Prostate gland (tissue), 2 donors: ENCODE measurements around the gene TAOK1. TPM values are rescaled to one million over a fixed set of nuclear protein-coding genes. Genes with fewer than 3 reads are reported as not detected.
A peak's percentile ranks its signal among the peaks of the same experiment; 100 is the strongest.

ENCODE experiments used
- DNase-seq: peaks from one replicate; pipeline ENCODE4 v3.0.0-alpha.2; 2019; ENCODE audit warnings: low spot score
- H3K27ac ChIP-seq, 2 donors: fragments of 200-600 bp; sonication (generic); 2 replicates each; pipeline ENCODE4 v1.5.1; 2017 to 2019
- H3K27me3 ChIP-seq: fragments of 200-600 bp; sonication (generic); replicated peaks from 2 replicates; pipeline ENCODE4 v1.5.1; 2019; ENCODE audit not compliant: insufficient read depth
- H3K36me3 ChIP-seq, 2 donors: fragments of 200-600 bp; sonication (generic); 1 replicate in 1 of 2; 2 replicates in 1 of 2; pipeline versions ENCODE4 v1.5.1 to v1.8.1; 2017 to 2019
- H3K4me1 ChIP-seq: fragments of 200-600 bp; sonication (generic); replicated peaks from 2 replicates; pipeline ENCODE4 v1.5.1; 2019
- H3K4me3 ChIP-seq, 2 donors: fragments of 200-600 bp; sonication (generic); 2 replicates each; pipeline ENCODE4 v1.5.1; 2017 to 2019
- H3K9me3 ChIP-seq: fragments of 200-600 bp; sonication (generic); 2 replicates; pipeline ENCODE4 v1.5.1; 2017
- POLR2A ChIP-seq: fragments of 450-650 bp; IDR thresholded peaks from one replicate; pipeline ENCODE4 v1.6.1; 2016; ENCODE audit warnings: antibody characterized with exemption, mild to moderate bottlenecking
- POLR2AphosphoS5 ChIP-seq: sonication (generic); formaldehyde crosslinking; IDR thresholded peaks from one replicate; pipeline ENCODE4 v1.6.1; 2017; ENCODE audit warnings: antibody characterized with exemption
- WGBS: methylation state at CpG from one replicate; pipeline ENCODE4 v1.1.5; 2018; 5-methylcytosine and 5-hydroxymethylcytosine counted together
- intact Hi-C: fragments of 100-400 bp; cut with DNase I; formaldehyde crosslinking; loops from one replicate; pipeline ENCODE4 v1.14.2; 2022
- total RNA-seq, 2 donors: library from RNA; depleted of rRNA; stranded (reverse); fragments of >200 nt; gene quantifications; one replicate each; pipeline ENCODE4 v1.1.0, GENCODE V29; 2016
- TF ChIP-seq, protein P1 (sequence below), 4 experiments: fragments of 200-600 bp in 2 of 4; fragments of 450-650 bp in 2 of 4; sonication (generic) in 2 of 4; IDR thresholded peaks; 1 replicate in 3 of 4; 2 replicates in 1 of 4; pipeline ENCODE4 v1.5.1; 2016 to 2019; ENCODE audit warnings: antibody characterized with exemption in 4 of 4, mild to moderate bottlenecking in 2 of 4, moderate library complexity in 2 of 4

TAOK1 gene
- total RNA-seq, 2 donors from 2014 or later: 27.4 to 80.5 TPM

DNA sequence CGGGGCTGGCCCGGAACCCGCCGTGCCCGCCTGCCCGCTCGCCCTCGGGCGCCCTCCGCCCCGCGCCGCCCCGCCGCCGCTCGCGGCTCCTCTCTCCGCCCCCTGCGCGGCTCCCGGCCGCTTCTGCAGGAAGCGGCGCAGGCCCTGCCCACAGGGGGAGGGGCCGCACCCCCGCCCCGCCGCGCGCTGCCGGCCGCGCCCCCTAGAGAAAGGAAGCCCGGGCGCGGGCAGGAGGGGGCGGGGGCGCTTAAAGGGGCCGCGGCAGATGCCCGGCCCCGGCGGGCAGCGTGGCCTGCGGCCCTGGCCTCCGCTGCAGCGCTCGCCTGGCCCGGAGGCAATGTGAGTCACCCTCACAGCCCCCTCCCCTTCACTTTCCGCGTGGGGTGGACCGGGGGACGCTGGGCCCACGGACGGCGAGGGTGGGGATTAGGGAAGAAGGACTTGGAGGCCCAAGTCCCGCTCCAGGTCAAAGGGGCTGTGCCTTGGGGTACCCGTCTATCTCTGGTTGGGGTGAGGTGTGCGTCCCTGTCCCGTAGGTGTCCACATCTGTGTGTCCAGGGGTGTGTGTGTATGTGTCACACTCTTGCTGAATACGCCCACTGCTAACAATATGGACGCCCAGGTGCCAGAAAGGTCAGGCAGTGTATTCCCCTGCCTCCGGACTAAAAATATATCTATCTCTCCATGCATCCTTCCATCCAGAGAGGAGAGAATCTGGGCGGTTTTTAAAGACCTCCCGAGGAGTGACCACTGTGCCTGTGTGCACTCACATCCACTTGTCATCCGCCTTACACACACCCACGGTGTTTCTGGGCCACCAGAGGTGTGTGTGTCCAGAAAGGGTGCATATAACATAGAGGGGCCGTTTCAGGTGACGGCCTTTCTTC, 199.6 kb downstream of the TAOK1 start, which contains the start of gene GIT1:
TSS of gene GIT1 (minus strand) at position 125 of the 887 bp plus-strand sequence. CDS start 270 bp downstream, outside the sequence.
- Histone ChIP-seq H3K9me3 (no peaks in the 10 kb centered on the region), H3K4me3 (peak within 1 kb of the TSS; percentile 72 to 76), H3K27me3 (no peaks in the 10 kb centered on the region), H3K4me1 (peaks cover 24% of the 10 kb centered on the region), H3K36me3 (no peaks in the 10 kb centered on the region), H3K27ac (peak within 1 kb of the TSS; percentile 77 to 79)
- intact Hi-C loops: loop anchor here (2.0 to 10.0 kb wide), 2 partner anchors 341 to 515 kb away; partner anchors contain the start of gene SSH2
- TF ChIP-seq POLR2AphosphoS5: peak; percentile 33
- TF ChIP-seq, protein P1, sequence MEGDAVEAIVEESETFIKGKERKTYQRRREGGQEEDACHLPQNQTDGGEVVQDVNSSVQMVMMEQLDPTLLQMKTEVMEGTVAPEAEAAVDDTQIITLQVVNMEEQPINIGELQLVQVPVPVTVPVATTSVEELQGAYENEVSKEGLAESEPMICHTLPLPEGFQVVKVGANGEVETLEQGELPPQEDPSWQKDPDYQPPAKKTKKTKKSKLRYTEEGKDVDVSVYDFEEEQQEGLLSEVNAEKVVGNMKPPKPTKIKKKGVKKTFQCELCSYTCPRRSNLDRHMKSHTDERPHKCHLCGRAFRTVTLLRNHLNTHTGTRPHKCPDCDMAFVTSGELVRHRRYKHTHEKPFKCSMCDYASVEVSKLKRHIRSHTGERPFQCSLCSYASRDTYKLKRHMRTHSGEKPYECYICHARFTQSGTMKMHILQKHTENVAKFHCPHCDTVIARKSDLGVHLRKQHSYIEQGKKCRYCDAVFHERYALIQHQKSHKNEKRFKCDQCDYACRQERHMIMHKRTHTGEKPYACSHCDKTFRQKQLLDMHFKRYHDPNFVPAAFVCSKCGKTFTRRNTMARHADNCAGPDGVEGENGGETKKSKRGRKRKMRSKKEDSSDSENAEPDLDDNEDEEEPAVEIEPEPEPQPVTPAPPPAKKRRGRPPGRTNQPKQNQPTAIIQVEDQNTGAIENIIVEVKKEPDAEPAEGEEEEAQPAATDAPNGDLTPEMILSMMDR (IDR thresholded peaks at IDR 0.05): peak in 3 of 4 experiments; percentile 23 to 41 (median 34)
- TF ChIP-seq POLR2A: peak; percentile 52
- peak; percentile 85 for DNase-seq
- 13% methylated on average over 33 of the region's 70 CpGs for WGBS

DNA sequence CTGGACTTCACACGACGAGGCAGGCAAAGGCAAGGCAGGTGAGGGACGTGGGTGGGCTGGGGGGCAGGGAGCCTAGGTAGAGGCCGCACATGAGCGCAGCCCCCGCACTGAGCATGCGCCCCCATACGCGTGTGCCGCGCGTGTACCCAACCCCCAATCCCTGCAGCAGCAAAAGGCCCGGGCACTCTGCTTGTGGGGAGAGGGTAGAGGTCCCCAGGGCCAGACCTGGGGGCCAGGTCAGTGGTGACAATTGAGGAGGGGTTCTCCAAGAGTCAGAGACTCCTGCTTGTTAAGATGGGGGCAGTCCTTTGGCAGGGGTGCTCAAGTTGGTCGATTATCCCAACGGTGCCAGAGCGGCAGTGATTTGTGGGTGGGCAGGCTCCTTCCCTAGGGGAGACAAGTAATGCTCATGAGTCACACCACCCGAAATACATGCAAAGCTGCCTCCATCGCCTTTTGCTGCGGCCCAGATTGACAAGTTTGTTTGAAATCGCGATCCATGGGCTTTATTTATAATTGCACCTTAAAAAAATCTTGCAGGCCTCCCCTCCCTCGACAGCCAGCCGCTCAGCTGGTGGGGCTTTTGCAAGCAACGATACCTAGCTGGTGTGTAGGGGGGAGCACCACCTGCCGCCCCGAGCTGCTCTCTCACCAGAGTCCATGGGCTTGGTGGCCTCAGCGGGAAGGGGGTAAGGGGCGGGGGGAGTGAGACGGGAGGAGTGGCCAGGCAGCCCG, 200.4 kb downstream of the TAOK1 start:
- no peak for DNase-seq
- 29% methylated on average over 29 of the region's 30 CpGs for WGBS
- Histone ChIP-seq H3K27me3 (no peaks in the 10 kb centered on the region), H3K4me1 (peaks cover 24% of the 10 kb centered on the region), H3K27ac (peak overlapping the region; percentile 48 to 77), H3K36me3 (no peaks in the 10 kb centered on the region), H3K9me3 (no peaks in the 10 kb centered on the region), H3K4me3 (peak overlapping the region in 1 of 2 donors; percentile 10)
- TF ChIP-seq, protein P1 (IDR thresholded peaks at IDR 0.05): no peak
- TF ChIP-seq POLR2AphosphoS5: no peak
- no peak for TF ChIP-seq POLR2A
- intact Hi-C loops: loop anchor here (2.0 kb wide), 1 partner anchor 340 kb away; the partner anchor contains the start of gene SSH2

DNA sequence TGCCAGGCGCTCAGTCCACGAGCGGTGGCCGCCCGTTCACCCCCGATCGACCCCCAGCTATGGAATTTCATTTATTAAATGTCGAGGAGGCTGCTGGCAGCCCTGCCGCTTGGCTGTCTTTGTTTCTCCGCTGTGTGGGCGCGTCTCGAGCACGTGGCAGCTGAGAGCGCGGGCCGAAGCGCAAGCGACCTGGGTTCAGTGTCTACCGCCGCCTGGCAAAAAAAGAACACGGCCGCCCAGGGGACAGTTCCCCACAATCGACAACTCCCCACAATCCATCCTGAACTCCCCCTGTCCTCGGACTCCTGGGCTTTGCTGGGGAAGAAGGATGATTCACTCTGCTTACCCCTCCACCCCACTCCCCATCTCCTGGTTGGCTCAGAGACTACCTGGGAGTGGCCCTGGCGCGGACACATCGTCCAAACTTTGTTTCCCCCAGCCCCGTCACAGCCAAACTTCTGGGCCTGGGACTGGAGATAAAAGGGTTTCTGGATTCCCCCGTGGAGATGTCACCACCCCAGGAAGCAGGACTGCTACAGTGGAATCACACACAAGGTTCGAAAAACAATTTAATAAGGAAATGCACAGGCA, 201.1 kb downstream of the TAOK1 start:
- H3K27me3 ChIP-seq: no peaks in the 10 kb centered on the region
- no peaks in the 10 kb centered on the region for H3K36me3 ChIP-seq
- intact Hi-C loops: loop anchor here (2.0 kb wide), 1 partner anchor 340 kb away; the partner anchor contains the start of gene SSH2
- TF ChIP-seq POLR2AphosphoS5: no peak
- TF ChIP-seq, protein P1 (IDR thresholded peaks at IDR 0.05): no peak
- no peak for TF ChIP-seq POLR2A
- no peaks in the 10 kb centered on the region for H3K9me3 ChIP-seq
- peak overlapping the region in 1 of 2 donors; percentile 10 for H3K4me3 ChIP-seq
- DNase-seq: no peak
- peaks cover 24% of the 10 kb centered on the region for H3K4me1 ChIP-seq
- 1% methylated on average over 31 of the region's 31 CpGs for WGBS
- peak overlapping the region; percentile 48 to 77 for H3K27ac ChIP-seq

DNA sequence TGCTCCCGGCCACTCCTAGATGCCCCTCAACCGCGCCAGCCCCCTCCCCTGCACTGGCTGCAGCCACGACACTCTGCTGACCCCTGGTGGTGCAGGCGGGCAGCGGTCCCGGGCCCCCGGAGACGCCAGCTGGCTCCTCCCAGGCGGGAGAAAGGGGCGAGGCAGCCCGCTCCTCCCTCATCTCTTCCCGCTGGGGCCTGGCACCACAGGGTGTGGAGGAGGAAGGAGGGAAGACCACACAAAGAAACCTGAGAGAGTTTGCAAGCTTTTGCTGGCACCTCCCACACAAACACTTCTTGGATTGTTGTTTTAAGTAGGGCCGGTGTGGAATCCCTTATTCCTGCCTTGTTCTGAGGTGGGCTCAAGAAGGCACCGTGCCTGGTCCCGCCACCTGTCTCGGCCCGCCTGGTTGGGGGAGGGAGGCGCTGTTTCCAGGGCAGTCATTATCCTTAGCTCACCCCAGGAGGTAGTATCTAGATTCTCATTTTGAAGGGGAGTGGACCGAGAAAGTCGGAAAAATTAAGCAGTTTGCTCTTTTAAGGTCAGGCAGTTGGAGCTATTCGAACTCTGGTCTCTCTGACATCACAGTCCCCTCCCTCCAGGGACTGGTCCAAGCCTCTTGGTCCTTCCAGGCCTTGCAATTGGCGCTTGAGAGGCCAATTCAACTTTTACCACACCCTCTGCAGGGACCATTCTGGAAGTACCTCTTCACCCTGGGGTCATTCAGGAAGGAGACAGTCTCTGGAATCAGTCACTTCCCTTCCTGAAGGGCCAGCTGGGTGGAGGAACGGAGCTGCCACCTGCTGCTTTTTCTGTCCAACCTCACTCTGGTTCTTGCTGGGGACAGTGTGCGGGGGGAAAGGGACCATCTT, 201.8 kb downstream of the TAOK1 start:
- Histone ChIP-seq H3K36me3 (no peaks in the 10 kb centered on the region), H3K4me3 (peak overlapping the region in 1 of 2 donors; percentile 10), H3K4me1 (peaks cover 24% of the 10 kb centered on the region), H3K9me3 (no peaks in the 10 kb centered on the region), H3K27me3 (no peaks in the 10 kb centered on the region), H3K27ac (peak overlapping the region; percentile 48 to 77)
- WGBS: 10% methylated on average over 25 of the region's 25 CpGs
- TF ChIP-seq POLR2AphosphoS5: peak; percentile 83
- TF ChIP-seq, protein P1 (IDR thresholded peaks at IDR 0.05): peak; percentile 83 to 97 (median 92)
- peak; percentile 58 for TF ChIP-seq POLR2A
- intact Hi-C loops: loop anchor here (2.0 kb wide), 1 partner anchor 339 kb away; the partner anchor contains the start of gene SSH2
- peak; percentile 83 for DNase-seq
